Measurements from ENCODE around the gene BPI. TPM values are rescaled to one million over a fixed set of nuclear protein-coding genes. Genes with fewer than 3 reads are reported as not detected.
"Not testable (repeated sequence)": the region's sequence is repeated elsewhere in the genome, so short reads cannot be mapped to it uniquely, and the experiment has no call there.

BPI gene
- total RNA-seq, 2 donors from 2014 or later, result not detected

DNA sequence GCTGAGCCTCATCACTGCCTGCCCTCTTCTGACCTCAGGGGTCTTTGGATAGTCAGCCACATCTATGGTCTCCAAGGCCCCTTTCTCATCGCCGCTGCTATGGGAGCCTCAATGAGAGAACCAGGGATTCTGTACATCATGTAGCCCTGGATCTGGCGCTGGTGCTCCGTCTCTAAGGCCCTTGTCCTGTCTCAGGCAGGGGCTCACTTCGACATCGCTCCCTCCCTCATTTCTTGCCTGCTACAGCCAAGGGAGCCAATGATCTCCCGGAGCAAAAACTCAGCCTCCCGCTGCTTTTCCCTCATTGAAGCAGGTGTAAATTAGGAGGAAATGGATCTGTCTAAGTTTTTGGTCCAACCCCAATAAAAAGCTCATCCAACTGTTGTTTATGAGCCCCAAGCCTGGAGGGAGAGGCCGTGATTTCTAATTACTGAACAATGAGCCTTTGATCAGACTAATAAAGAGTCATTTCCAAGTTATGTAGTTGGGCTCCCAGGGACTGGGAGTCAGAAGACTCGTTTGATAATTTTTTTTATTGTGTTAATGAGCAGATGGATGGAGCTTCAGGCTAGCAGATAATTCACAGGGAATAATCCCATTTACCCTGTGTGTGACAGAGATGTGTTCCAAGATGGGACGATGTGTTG lies 73.2 kb downstream of the BPI start:
- Mint-ChIP-seq H3K9me3 (no peaks in the 10 kb centered on the region), H3K4me3 (no peak overlapping the region), H3K27ac (no peak overlapping the region), H3K4me1 (ENCODE audit: low read depth) (no peaks in the 10 kb centered on the region), H3K36me3 (ENCODE audit: insufficient read depth in 2 of 2) (no peaks in the 10 kb centered on the region), H3K27me3 (ENCODE audit: low read depth) (peaks cover 3% of the 10 kb centered on the region)
- DNase-seq (no peak), ATAC-seq (replicated peaks in 1 of 2) (no peak)

DNA sequence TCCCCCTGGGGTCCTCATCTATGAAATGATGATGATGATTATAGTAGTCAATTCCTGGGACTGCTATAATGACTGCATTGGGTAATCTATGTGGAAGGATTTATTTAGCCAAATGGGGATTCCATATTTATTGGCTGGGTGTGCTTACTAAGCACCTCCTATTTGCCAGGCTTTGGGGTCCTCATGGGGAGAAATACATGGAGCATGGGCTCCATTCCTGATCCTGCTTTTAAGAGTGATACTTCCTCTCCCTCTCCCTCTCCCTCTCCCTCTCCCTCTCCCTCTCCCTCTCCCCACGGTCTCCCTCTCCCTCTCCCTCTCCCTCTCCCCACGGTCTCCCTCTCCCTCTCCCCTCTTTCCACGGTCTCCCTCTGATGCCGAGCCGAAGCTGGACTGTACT lies 73.9 kb downstream of the BPI start:
- DNase-seq; H3K4me3 Mint-ChIP-seq; ATAC-seq (replicated peaks in 1 of 2); H3K9me3 Mint-ChIP-seq; H3K36me3 Mint-ChIP-seq (ENCODE audit: insufficient read depth in 2 of 2); H3K4me1 Mint-ChIP-seq (ENCODE audit: low read depth); H3K27me3 Mint-ChIP-seq (ENCODE audit: low read depth); H3K27ac Mint-ChIP-seq: not testable (repeated sequence)

DNA sequence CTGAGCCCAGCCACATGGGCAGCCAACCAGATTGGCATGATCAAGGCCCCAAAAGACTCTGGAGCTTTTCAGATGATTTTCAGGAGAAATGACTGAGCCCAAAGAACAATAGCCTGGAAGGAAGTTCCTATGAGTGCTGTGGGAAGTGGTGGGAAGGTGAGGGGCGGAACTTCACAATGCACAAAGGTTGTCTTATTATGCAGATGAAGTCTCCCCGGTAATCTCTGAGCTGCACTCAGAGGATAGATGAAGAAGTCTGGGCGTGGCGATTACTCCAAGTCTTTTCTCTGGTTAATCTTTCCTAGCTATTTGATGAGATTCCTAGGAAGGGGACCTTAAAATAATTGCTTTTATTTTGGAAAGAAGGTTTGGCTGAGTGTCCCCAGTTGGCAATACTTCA lies 79.2 kb downstream of the BPI start:
- H3K9me3 Mint-ChIP-seq, result no peaks in the 10 kb centered on the region
- no peak for DNase-seq
- H3K27ac Mint-ChIP-seq, result no peak overlapping the region
- H3K4me1 Mint-ChIP-seq (ENCODE audit: low read depth), result no peaks in the 10 kb centered on the region
- peaks cover 17% of the 10 kb centered on the region for H3K27me3 Mint-ChIP-seq (ENCODE audit: low read depth)
- no peak for ATAC-seq (replicated peaks in 1 of 2)
- H3K4me3 Mint-ChIP-seq, result no peak overlapping the region
- H3K36me3 Mint-ChIP-seq (ENCODE audit: insufficient read depth in 2 of 2), result no peaks in the 10 kb centered on the region

DNA sequence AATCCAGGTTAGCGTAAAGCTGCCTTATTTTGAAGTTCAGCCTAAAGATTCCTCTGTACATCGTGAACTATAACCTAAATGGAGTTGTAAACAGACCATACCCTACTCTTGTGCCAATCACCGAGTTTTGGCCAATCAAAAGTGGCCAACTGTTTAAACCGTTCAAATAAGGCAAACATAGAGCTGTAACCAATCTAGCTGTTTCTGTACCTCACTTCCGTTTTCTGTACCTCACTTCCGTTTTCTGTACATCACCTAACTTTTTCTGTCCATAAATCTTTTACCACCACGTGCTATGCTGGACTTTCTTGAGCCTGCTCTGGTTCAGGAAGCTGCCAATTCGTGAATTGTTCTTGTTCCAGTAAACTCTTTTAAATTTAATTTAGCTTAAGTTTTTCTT lies 82.0 kb downstream of the BPI start:
- Mint-ChIP-seq H3K4me3 (no peak overlapping the region), H3K27me3 (ENCODE audit: low read depth) (peaks cover 17% of the 10 kb centered on the region), H3K27ac (no peak overlapping the region), H3K9me3 (peaks cover 2 to 4% of the 10 kb centered on the region in 2 donors), H3K4me1 (ENCODE audit: low read depth) (no peaks in the 10 kb centered on the region), H3K36me3 (ENCODE audit: insufficient read depth in 2 of 2) (no peaks in the 10 kb centered on the region)
- no peak for ATAC-seq (replicated peaks in 1 of 2)
- no peak for DNase-seq

DNA sequence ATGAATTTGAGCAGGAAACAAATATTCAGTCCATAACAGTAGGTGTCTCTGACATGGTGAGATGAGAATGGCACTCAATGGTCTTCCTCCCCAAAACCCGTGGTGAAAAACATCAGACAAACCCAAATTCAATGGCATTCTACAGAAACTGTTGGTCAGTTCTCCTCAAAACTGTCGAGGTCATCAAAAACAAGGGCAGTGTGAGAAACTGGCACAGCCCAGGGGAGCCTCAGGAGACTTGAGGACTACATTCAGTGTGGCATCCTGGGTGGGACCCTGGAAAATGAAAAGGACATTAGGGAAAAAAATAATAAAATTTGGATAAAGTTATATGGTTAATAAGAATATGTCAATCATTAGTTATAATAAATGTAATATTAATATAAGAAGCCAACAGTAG lies 82.9 kb downstream of the BPI start:
- DNase-seq, result no peak
- ATAC-seq (replicated peaks in 1 of 2), result no peak
- H3K27ac Mint-ChIP-seq, result no peak overlapping the region

More for the DNA sequence above, 82.9 kb downstream of the BPI start:
- peaks cover 2 to 4% of the 10 kb centered on the region in 2 donors for H3K9me3 Mint-ChIP-seq
- no peaks in the 10 kb centered on the region for H3K36me3 Mint-ChIP-seq (ENCODE audit: insufficient read depth in 2 of 2)
- H3K27me3 Mint-ChIP-seq (ENCODE audit: low read depth), result peaks cover 17% of the 10 kb centered on the region
- H3K4me3 Mint-ChIP-seq, result no peak overlapping the region
- H3K4me1 Mint-ChIP-seq (ENCODE audit: low read depth), result no peaks in the 10 kb centered on the region

Other genes with a start within 250 kb of the BPI start
- gene TGM2, start 138.9 kb upstream of the BPI start, total RNA-seq, result under 1 TPM; 0.23 to 0.38 TPM
- not detected for gene KIAA1755, start 43.4 kb upstream of the BPI start, total RNA-seq
- not detected for gene LBP, start 42.3 kb downstream of the BPI start, total RNA-seq
- gene SNHG17, start 131.2 kb downstream of the BPI start, total RNA-seq, result 100 to 1,000 TPM; 119 to 137 TPM
- 10 to 100 TPM; 39.5 to 43.3 TPM for gene RALGAPB, start 168.7 kb downstream of the BPI start, total RNA-seq